Ovary (tissue), 9 donors: Measurements from ENCODE around the gene SCD5. TPM values are rescaled to one million over a fixed set of nuclear protein-coding genes. Genes with fewer than 3 reads are reported as not detected.

Experiments used
- DNase-seq, 5 donors: peaks; one replicate each; pipeline ENCODE4 v3.0.0-alpha.2; 2019 to 2020
- H3K27ac ChIP-seq, 2 donors: fragments of 200-600 bp; one replicate each; pipeline versions ENCODE4 v1.5.1 to v1.8.0; 2019 to 2022
- H3K27me3 ChIP-seq: fragments of 200-600 bp; one replicate; pipeline ENCODE4 v1.8.0; 2022
- H3K36me3 ChIP-seq: fragments of 200-600 bp; sonication (generic); one replicate; pipeline ENCODE4 v1.5.1; 2019
- H3K4me1 ChIP-seq: one replicate; pipeline ENCODE4 v1.8.1; 2013; ENCODE audit warnings: mild to moderate bottlenecking, moderate library complexity; ENCODE audit not compliant: insufficient read depth
- H3K4me3 ChIP-seq: fragments of 200-600 bp; sonication (generic); one replicate; pipeline ENCODE4 v1.5.1; 2017
- H3K9me3 ChIP-seq, 2 donors: fragments of 200-600 bp in 1 of 2; sonication (generic) in 1 of 2; one replicate each; pipeline versions ENCODE4 v1.5.1 to v1.8.1; 2013 to 2019; ENCODE audit warnings: mild to moderate bottlenecking in 1 of 2, moderate library complexity in 1 of 2
- CTCF ChIP-seq, 3 donors: fragments of 450-650 bp in 2 of 3; fragments of 200-600 bp in 1 of 3; IDR thresholded peaks; one replicate each; pipeline versions ENCODE4 v1.5.1 to v1.8.0; 2016 to 2022; ENCODE audit warnings: antibody characterized with exemption in 3 of 3, mild to moderate bottlenecking in 1 of 3
- EP300 ChIP-seq: sonication (generic); formaldehyde crosslinking; IDR thresholded peaks from one replicate; pipeline ENCODE4 v1.6.1; 2017; ENCODE audit warnings: antibody characterized with exemption
- POLR2A ChIP-seq: fragments of 450-650 bp; IDR thresholded peaks from one replicate; pipeline ENCODE4 v1.6.1; 2017; ENCODE audit warnings: antibody characterized with exemption, mild to moderate bottlenecking, moderate library complexity
- WGBS, 3 donors: extraction: QIAGEN DNeasy Blood & Tissue Kit in 1 of 3; methylation state at CpG; one replicate each; pipeline versions ENCODE4 v1.1.5 to v1.1.7; 2013 to 2017; 5-methylcytosine and 5-hydroxymethylcytosine counted together
- intact Hi-C, 4 donors: fragments of 100-400 bp; cut with DNase I; formaldehyde crosslinking; loops; one replicate each; pipeline versions ENCODE4 v1.11.0 to v1.15.1; 2022 to 2023
- polyA plus RNA-seq, 2 donors: library from polyadenylated mRNA; stranded (reverse); fragments of 200-250 nt in 1 of 2; fragments of 350-450 nt in 1 of 2; fragmentation: Illumina TruSeq in 1 of 2; extraction: RNeasy Lipid Tissue Mini Kit (QIAGEN cat#74804) in 1 of 2; gene quantifications; one replicate each; pipeline ENCODE4 v1.2.3, GENCODE V29; 2013 to 2014
- total RNA-seq, 7 donors: library from RNA; depleted of rRNA in 2 of 7; stranded (reverse); fragments of >200 nt in 2 of 7; fragmentation: NEBNext Ultra II Directional in 3 of 7; extraction: Animal tissue kit (Norgen Biotek cat#: 25700) in 3 of 7; gene quantifications; one replicate each; pipeline versions ENCODE4 v1.1.0 to v1.2.4, GENCODE V29; 2016 to 2023
- donor health status: DM: no; HTN: no; CAD: no; lungs with moderate emphysema.
- donor health status: DM: no; HTN: no; CAD: no.
- donor health status: Bipolar disorder and iron deficiency.
- donor health status: DM: yes; HTN: yes; CAD: no.
- donor health status: DM: no; HTN: no; CAD: no.
- donor health status: DM: yes; HTN: yes; CAD: no.

SCD5 gene
- total and polyA plus RNA-seq, 9 donors, result 96.3 to 203 (median 119) TPM

GRCh38 chr4:82791179-82791578, 7.4 kb downstream of the SCD5 start:
- H3K9me3 ChIP-seq, result no peaks in the 10 kb centered on the region
- intact Hi-C loops, result loop anchor here in 2 of 4 donors (10.0 kb wide), 3 partner anchors 66 to 226 kb away; partner anchors contain the start of genes SEC31A (in 1 of the 2) and TMEM150C (in 1 of the 2)
- H3K36me3 ChIP-seq, result no peaks in the 10 kb centered on the region
- no peak overlapping the region for H3K4me3 ChIP-seq
- DNase-seq, result no peak
- H3K4me1 ChIP-seq, result peaks cover 19% of the 10 kb centered on the region
- TF ChIP-seq EP300 (no peak), CTCF (IDR thresholded peaks at IDR 0.05) (no peak), POLR2A (no peak)
- WGBS, 3 donors, result 82 to 88% (median 83%) methylated on average over 6 of the region's 6 CpGs
- no peak overlapping the region for H3K27ac ChIP-seq
- H3K27me3 ChIP-seq, result no peaks in the 10 kb centered on the region

GRCh38 chr4:82790060-82790660, 8.4 kb downstream of the SCD5 start:
- Histone ChIP-seq H3K4me1 (peaks cover 20% of the 10 kb centered on the region), H3K27me3 (no peaks in the 10 kb centered on the region), H3K4me3 (no peak overlapping the region), H3K36me3 (no peaks in the 10 kb centered on the region), H3K9me3 (no peaks in the 10 kb centered on the region), H3K27ac (no peak overlapping the region)
- DNase-seq, result no peak
- TF ChIP-seq POLR2A (no peak), EP300 (no peak), CTCF (IDR thresholded peaks at IDR 0.05) (no peak)
- 58 to 73% (median 61%) methylated on average over 8 of the region's 8 CpGs for WGBS, 3 donors
- intact Hi-C loops, result loop anchor here in 2 of 4 donors (10.0 kb wide), 3 partner anchors 65 to 225 kb away; partner anchors contain the start of genes SEC31A (in 1 of the 2) and TMEM150C (in 1 of the 2)

- H3K27me3 ChIP-seq, result no peaks in the 10 kb centered on the region
- H3K36me3 ChIP-seq, result no peaks in the 10 kb centered on the region
- intact Hi-C loops, result no loop called here
- H3K9me3 ChIP-seq, result no peaks in the 10 kb centered on the region
- H3K4me3 ChIP-seq, result no peak overlapping the region
- no peak overlapping the region for H3K27ac ChIP-seq
- peaks cover 23% of the 10 kb centered on the region for H3K4me1 ChIP-seq
- TF ChIP-seq CTCF (IDR thresholded peaks at IDR 0.05) (no peak), POLR2A (no peak), EP300 (no peak)
- 23 to 32% (median 25%) methylated on average over 7 of the region's 7 CpGs for WGBS, 3 donors
- no peak for DNase-seq
These were observed 9.4 kb downstream of the SCD5 start for GRCh38 chr4:82789025-82789776.

GRCh38 chr4:82787342-82787741, 11.3 kb downstream of the SCD5 start:
- Histone ChIP-seq H3K4me3 (no peak overlapping the region), H3K27ac (no peak overlapping the region), H3K9me3 (no peaks in the 10 kb centered on the region), H3K27me3 (no peaks in the 10 kb centered on the region), H3K4me1 (peaks cover 16% of the 10 kb centered on the region), H3K36me3 (no peaks in the 10 kb centered on the region)
- intact Hi-C loops, result no loop called here
- 62 to 72% (median 67%) methylated on average over 4 of the region's 4 CpGs for WGBS, 3 donors
- DNase-seq, result no peak
- TF ChIP-seq EP300 (no peak), POLR2A (no peak), CTCF (IDR thresholded peaks at IDR 0.05) (no peak)
